ENCODE results near the gene CFAP251.

Gene CFAP251

GRCh38 chr12:121903202-121903601 lies 15.2 kb upstream of the CFAP251 start:
- no peaks in the 10 kb centered on the region for H3K4me1 ChIP-seq (ENCODE audit: control insufficient read depth, insufficient read depth, low read length)
- H3K36me3 ChIP-seq (ENCODE audit: control insufficient read depth, insufficient read depth, low read length) = peaks cover 4% of the 10 kb centered on the region; the same call in 1 of the 2 replicates
- no peaks in the 10 kb centered on the region for H3K27me3 ChIP-seq (ENCODE audit: control insufficient read depth, insufficient read depth, low read length)
- H3K27ac ChIP-seq (ENCODE audit: low read length) = no peak overlapping the region
- H3K4me3 ChIP-seq (ENCODE audit: low read length) = no peak overlapping the region
- no peaks in the 10 kb centered on the region for H3K9me3 ChIP-seq (ENCODE audit: control insufficient read depth, insufficient read depth, low read length)
- WGBS (ENCODE audit: insufficient coverage, insufficient read length) = no CpG with 5 or more reads among the region's 2 CpGs
- no peak for DNase-seq (ENCODE audit: low read depth, low spot score)

- H3K36me3 ChIP-seq (ENCODE audit: control insufficient read depth, insufficient read depth, low read length) = peaks cover 2% of the 10 kb centered on the region; the same call in 1 of the 2 replicates
- DNase-seq (ENCODE audit: low read depth, low spot score) = no peak
- no peaks in the 10 kb centered on the region for H3K4me1 ChIP-seq (ENCODE audit: control insufficient read depth, insufficient read depth, low read length)
- no CpG with 5 or more reads among the region's 4 CpGs for WGBS (ENCODE audit: insufficient coverage, insufficient read length)
- no peaks in the 10 kb centered on the region for H3K9me3 ChIP-seq (ENCODE audit: control insufficient read depth, insufficient read depth, low read length)
- H3K27ac ChIP-seq (ENCODE audit: low read length) = no peak overlapping the region
- no peak overlapping the region for H3K4me3 ChIP-seq (ENCODE audit: low read length)
- H3K27me3 ChIP-seq (ENCODE audit: control insufficient read depth, insufficient read depth, low read length) = no peaks in the 10 kb centered on the region
Measured at GRCh38 chr12:121905746-121906145, 12.6 kb upstream of the CFAP251 start.

- no peaks in the 10 kb centered on the region for H3K9me3 ChIP-seq (ENCODE audit: control insufficient read depth, insufficient read depth, low read length)
- H3K27me3 ChIP-seq (ENCODE audit: control insufficient read depth, insufficient read depth, low read length) = no peaks in the 10 kb centered on the region
- H3K36me3 ChIP-seq (ENCODE audit: control insufficient read depth, insufficient read depth, low read length) = peaks cover 2% of the 10 kb centered on the region; the same call in 1 of the 2 replicates
- H3K27ac ChIP-seq (ENCODE audit: low read length) = no peak overlapping the region
- no peak for DNase-seq (ENCODE audit: low read depth, low spot score)
- H3K4me1 ChIP-seq (ENCODE audit: control insufficient read depth, insufficient read depth, low read length) = no peaks in the 10 kb centered on the region
- WGBS (ENCODE audit: insufficient coverage, insufficient read length) = no CpG with 5 or more reads among the region's 2 CpGs
- no peak overlapping the region for H3K4me3 ChIP-seq (ENCODE audit: low read length)
Measured at GRCh38 chr12:121908702-121909101, 9.7 kb upstream of the CFAP251 start.

DNA sequence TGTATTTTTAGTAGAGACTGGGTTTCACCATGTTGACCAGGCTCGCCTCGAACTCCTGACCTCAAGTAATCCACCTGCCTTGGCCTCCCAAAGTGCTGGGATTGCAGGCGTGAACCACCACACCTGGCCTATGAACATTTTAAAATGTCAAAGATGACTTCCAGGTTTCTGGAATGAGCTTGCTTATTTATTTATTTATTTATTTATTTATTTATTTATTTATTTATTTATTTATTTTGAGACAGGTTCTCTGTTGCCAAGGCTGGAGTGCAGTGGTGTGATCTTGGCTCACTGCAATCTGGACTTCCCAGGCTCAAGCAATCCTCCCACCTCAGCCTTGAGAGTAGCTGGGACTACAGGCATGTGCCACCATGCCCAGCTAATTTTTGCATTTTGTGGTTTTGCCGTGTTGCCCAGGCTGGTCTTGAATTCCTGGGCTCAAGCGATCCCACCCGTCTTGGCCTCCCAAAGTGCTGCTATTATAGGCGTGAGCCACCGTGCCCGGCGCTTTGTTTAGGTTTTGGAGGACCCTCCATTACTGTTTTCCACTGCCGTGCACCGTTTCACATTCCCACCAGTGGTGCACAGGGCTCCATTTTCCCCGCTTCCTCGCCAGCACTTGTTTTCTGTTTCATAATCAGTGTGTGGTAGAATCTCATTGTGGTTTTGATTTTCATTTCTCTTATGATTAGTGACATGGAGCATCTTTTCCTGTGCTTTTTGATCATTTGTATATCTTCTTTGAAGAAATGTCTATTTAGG lies 6.4 kb upstream of the CFAP251 start:
- WGBS (ENCODE audit: insufficient coverage, insufficient read length) = no CpG with 5 or more reads among the region's 14 CpGs

GRCh38 chr12:121915841-121916321 lies 2.5 kb upstream of the CFAP251 start:
- no CpG with 5 or more reads among the region's 5 CpGs for WGBS (ENCODE audit: insufficient coverage, insufficient read length)

More for the DNA sequence above, 6.4 kb upstream of the CFAP251 start:
- H3K9me3 ChIP-seq (ENCODE audit: control insufficient read depth, insufficient read depth, low read length) = no peaks in the 10 kb centered on the region
- H3K27me3 ChIP-seq (ENCODE audit: control insufficient read depth, insufficient read depth, low read length) = no peaks in the 10 kb centered on the region
- no peak for DNase-seq (ENCODE audit: low read depth, low spot score)
- no peak overlapping the region for H3K27ac ChIP-seq (ENCODE audit: low read length)
- no peak overlapping the region for H3K4me3 ChIP-seq (ENCODE audit: low read length)
- no peaks in the 10 kb centered on the region for H3K4me1 ChIP-seq (ENCODE audit: control insufficient read depth, insufficient read depth, low read length)
- H3K36me3 ChIP-seq (ENCODE audit: control insufficient read depth, insufficient read depth, low read length) = peaks cover 2% of the 10 kb centered on the region; the same call in 1 of the 2 replicates

DNA sequence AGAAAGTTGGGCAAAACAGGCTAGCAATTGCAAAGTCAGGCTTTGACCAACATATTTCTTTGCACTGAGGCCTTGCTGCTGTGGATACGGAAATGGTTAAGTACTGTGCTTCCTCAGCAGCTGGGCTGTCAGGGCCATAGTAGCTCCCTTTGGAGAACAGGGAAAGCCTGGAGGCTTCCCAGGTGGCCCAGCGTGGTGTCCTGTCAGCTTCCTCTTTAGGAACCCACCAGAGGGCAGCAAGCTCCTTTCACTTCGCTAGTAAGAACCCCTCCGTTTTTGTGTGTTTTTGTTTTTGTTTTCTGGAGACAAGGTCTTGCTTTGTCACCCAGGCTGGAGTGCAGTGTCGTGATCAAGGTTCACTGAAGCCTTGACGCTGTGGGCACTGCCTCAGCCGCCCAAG lies 1.7 kb upstream of the CFAP251 start:
- Histone ChIP-seq H3K27me3 (ENCODE audit: control insufficient read depth, insufficient read depth, low read length) (no peaks in the 10 kb centered on the region), H3K4me1 (ENCODE audit: control insufficient read depth, insufficient read depth, low read length) (peaks cover 3% of the 10 kb centered on the region; the same call in 1 of the 2 replicates), H3K36me3 (ENCODE audit: control insufficient read depth, insufficient read depth, low read length) (no peaks in the 10 kb centered on the region; the same call in 1 of the 2 replicates), H3K27ac (ENCODE audit: low read length) (no peak overlapping the region), H3K4me3 (ENCODE audit: low read length) (no peak overlapping the region), H3K9me3 (ENCODE audit: control insufficient read depth, insufficient read depth, low read length) (no peaks in the 10 kb centered on the region)
- no peak for DNase-seq (ENCODE audit: low read depth, low spot score)
- WGBS (ENCODE audit: insufficient coverage, insufficient read length) = no CpG with 5 or more reads among the region's 7 CpGs

More at GRCh38 chr12:121915841-121916321, 2.5 kb upstream of the CFAP251 start:
- H3K27me3 ChIP-seq (ENCODE audit: control insufficient read depth, insufficient read depth, low read length) = no peaks in the 10 kb centered on the region
- no peak overlapping the region for H3K27ac ChIP-seq (ENCODE audit: low read length)
- peaks cover 3% of the 10 kb centered on the region; the same call in 1 of the 2 replicates for H3K4me1 ChIP-seq (ENCODE audit: control insufficient read depth, insufficient read depth, low read length)
- DNase-seq (ENCODE audit: low read depth, low spot score) = no peak
- H3K4me3 ChIP-seq (ENCODE audit: low read length) = no peak overlapping the region
- H3K36me3 ChIP-seq (ENCODE audit: control insufficient read depth, insufficient read depth, low read length) = no peaks in the 10 kb centered on the region; the same call in 1 of the 2 replicates
- no peaks in the 10 kb centered on the region for H3K9me3 ChIP-seq (ENCODE audit: control insufficient read depth, insufficient read depth, low read length)

DNA sequence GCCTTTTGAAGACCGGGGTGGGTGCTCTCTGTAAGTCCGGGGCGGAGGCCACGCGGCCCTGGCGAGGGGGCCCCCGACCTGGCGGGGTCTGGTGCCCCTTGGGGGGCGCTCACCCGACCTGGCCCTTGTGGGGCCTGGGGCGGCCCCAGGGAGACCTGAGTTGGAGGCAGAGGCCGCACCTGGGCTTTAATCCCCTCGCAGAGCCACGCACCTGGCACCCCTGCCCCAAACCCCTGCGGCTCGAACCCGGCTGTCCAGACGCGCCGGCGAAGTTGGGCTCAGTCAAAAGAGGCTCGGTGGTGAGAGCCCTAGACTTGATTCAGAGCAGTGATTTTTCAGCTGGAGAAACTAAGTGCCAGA lies 267 bp downstream of the CFAP251 start:
- no CpG with 5 or more reads among the region's 22 CpGs for WGBS (ENCODE audit: insufficient coverage, insufficient read length)
- no peak overlapping the region for H3K27ac ChIP-seq (ENCODE audit: low read length)
- no peaks in the 10 kb centered on the region; the same call in 1 of the 2 replicates for H3K36me3 ChIP-seq (ENCODE audit: control insufficient read depth, insufficient read depth, low read length)
- peaks cover 3% of the 10 kb centered on the region; the same call in 1 of the 2 replicates for H3K4me1 ChIP-seq (ENCODE audit: control insufficient read depth, insufficient read depth, low read length)
- no peak for DNase-seq (ENCODE audit: low read depth, low spot score)
- no peaks in the 10 kb centered on the region for H3K27me3 ChIP-seq (ENCODE audit: control insufficient read depth, insufficient read depth, low read length)
- no peaks in the 10 kb centered on the region for H3K9me3 ChIP-seq (ENCODE audit: control insufficient read depth, insufficient read depth, low read length)
- peak overlapping the region; percentile 26; the same call in 1 of the 2 replicates for H3K4me3 ChIP-seq (ENCODE audit: low read length)

DNA sequence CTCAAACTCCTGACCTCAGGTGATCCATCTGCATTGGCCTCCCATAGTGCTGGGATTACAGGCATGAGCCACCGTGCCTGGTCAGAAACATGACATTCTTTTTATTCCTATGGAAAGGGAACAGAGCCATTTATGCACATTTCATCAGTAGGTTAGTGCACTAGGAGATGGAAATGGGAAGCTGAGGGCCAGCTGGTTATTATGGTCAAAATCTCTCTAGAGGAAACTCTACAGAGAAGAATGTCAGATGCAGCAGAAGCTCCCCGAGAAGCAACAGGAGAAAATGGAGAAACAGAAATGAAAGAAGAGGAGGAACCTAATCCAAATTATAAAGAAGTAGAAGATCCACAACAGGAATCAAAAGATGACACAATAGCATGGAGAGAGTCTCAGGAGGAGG lies 2.7 kb downstream of the CFAP251 start:
- H3K9me3 ChIP-seq (ENCODE audit: control insufficient read depth, insufficient read depth, low read length) = no peaks in the 10 kb centered on the region
- no peaks in the 10 kb centered on the region; the same call in 1 of the 2 replicates for H3K36me3 ChIP-seq (ENCODE audit: control insufficient read depth, insufficient read depth, low read length)
- DNase-seq (ENCODE audit: low read depth, low spot score) = no peak
- H3K27me3 ChIP-seq (ENCODE audit: control insufficient read depth, insufficient read depth, low read length) = no peaks in the 10 kb centered on the region; the same call in 1 of the 2 replicates
- peaks cover 6% of the 10 kb centered on the region; the same call in 1 of the 2 replicates for H3K4me1 ChIP-seq (ENCODE audit: control insufficient read depth, insufficient read depth, low read length)
- H3K27ac ChIP-seq (ENCODE audit: low read length) = no peak overlapping the region
- no peak overlapping the region for H3K4me3 ChIP-seq (ENCODE audit: low read length)
- WGBS (ENCODE audit: insufficient coverage, insufficient read length) = no CpG with 5 or more reads among the region's 2 CpGs

- Histone ChIP-seq H3K27ac (ENCODE audit: low read length) (no peak overlapping the region), H3K36me3 (ENCODE audit: control insufficient read depth, insufficient read depth, low read length) (no peaks in the 10 kb centered on the region), H3K4me1 (ENCODE audit: control insufficient read depth, insufficient read depth, low read length) (peaks cover 5% of the 10 kb centered on the region), H3K9me3 (ENCODE audit: control insufficient read depth, insufficient read depth, low read length) (no peaks in the 10 kb centered on the region), H3K4me3 (ENCODE audit: low read length) (no peak overlapping the region), H3K27me3 (ENCODE audit: control insufficient read depth, insufficient read depth, low read length) (no peaks in the 10 kb centered on the region; the same call in 1 of the 2 replicates)
- WGBS (ENCODE audit: insufficient coverage, insufficient read length) = no CpG with 5 or more reads among the region's 7 CpGs
- DNase-seq (ENCODE audit: low read depth, low spot score) = no peak
Measured at GRCh38 chr12:121925358-121925695, 6.9 kb downstream of the CFAP251 start.

- no CpG with 5 or more reads among the region's 7 CpGs for WGBS (ENCODE audit: insufficient coverage, insufficient read length)
- DNase-seq (ENCODE audit: low read depth, low spot score) = no peak
- peaks cover 5% of the 10 kb centered on the region for H3K4me1 ChIP-seq (ENCODE audit: control insufficient read depth, insufficient read depth, low read length)
- H3K9me3 ChIP-seq (ENCODE audit: control insufficient read depth, insufficient read depth, low read length) = no peaks in the 10 kb centered on the region
- H3K27me3 ChIP-seq (ENCODE audit: control insufficient read depth, insufficient read depth, low read length) = no peaks in the 10 kb centered on the region; the same call in 1 of the 2 replicates
- H3K4me3 ChIP-seq (ENCODE audit: low read length) = no peak overlapping the region
- no peaks in the 10 kb centered on the region for H3K36me3 ChIP-seq (ENCODE audit: control insufficient read depth, insufficient read depth, low read length)
- H3K27ac ChIP-seq (ENCODE audit: low read length) = no peak overlapping the region
Measured at GRCh38 chr12:121926874-121927706, 8.7 kb downstream of the CFAP251 start.
